Activated naive CD4-positive, alpha-beta T cell treated with anti-CD3 and anti-CD28 coated beads, Interleukin-2, amount 50 U/mL, for 24 hours (primary cell): ENCODE results near the gene TIMP1.
A peak's percentile ranks its signal among the peaks of the same experiment; 100 is the strongest.
"Not testable (repeated sequence)": the region's sequence is repeated elsewhere in the genome, so short reads cannot be mapped to it uniquely, and the experiment has no call there.

Experiments used
- H3K27ac Mint-ChIP-seq: one replicate; pipeline ENCODE4 v1.8.0; 2021; ENCODE audit warnings: mild to moderate bottlenecking, mixed read lengths
- H3K27me3 Mint-ChIP-seq: one replicate; pipeline ENCODE4 v1.8.0; 2021; ENCODE audit warnings: mixed read lengths
- H3K36me3 Mint-ChIP-seq: one replicate; pipeline ENCODE4 v1.8.0; 2021; ENCODE audit warnings: mixed read lengths
- H3K4me1 Mint-ChIP-seq: one replicate; pipeline ENCODE4 v1.8.0; 2021; ENCODE audit warnings: mixed read lengths
- H3K4me3 Mint-ChIP-seq: one replicate; pipeline ENCODE4 v1.8.0; 2021; ENCODE audit warnings: mild to moderate bottlenecking, mixed read lengths
- H3K9me3 Mint-ChIP-seq: one replicate; pipeline ENCODE4 v1.8.0; 2021; ENCODE audit warnings: mixed read lengths

The TIMP1 gene

GRCh38 chrX:47585273-47585672 is 3.0 kb downstream of the TIMP1 start:
- H3K9me3 Mint-ChIP-seq = no peaks in the 10 kb centered on the region
- peaks cover 30% of the 10 kb centered on the region for H3K4me1 Mint-ChIP-seq
- no peaks in the 10 kb centered on the region for H3K36me3 Mint-ChIP-seq
- no peak overlapping the region for H3K4me3 Mint-ChIP-seq
- no peaks in the 10 kb centered on the region for H3K27me3 Mint-ChIP-seq
- H3K27ac Mint-ChIP-seq = no peak overlapping the region

- Mint-ChIP-seq H3K9me3 (no peaks in the 10 kb centered on the region), H3K27me3 (no peaks in the 10 kb centered on the region), H3K27ac (no peak overlapping the region), H3K4me3 (no peak overlapping the region), H3K36me3 (no peaks in the 10 kb centered on the region), H3K4me1 (peaks cover 27% of the 10 kb centered on the region)
Observed at GRCh38 chrX:47586043-47586787, 4.0 kb downstream of the TIMP1 start.

- Mint-ChIP-seq H3K9me3 (no peaks in the 10 kb centered on the region), H3K27me3 (no peaks in the 10 kb centered on the region), H3K36me3 (no peaks in the 10 kb centered on the region), H3K27ac (no peak overlapping the region), H3K4me3 (no peak overlapping the region), H3K4me1 (peaks cover 16% of the 10 kb centered on the region)
Observed at GRCh38 chrX:47587091-47587891, 5.1 kb downstream of the TIMP1 start.

GRCh38 chrX:47587906-47588735 is 5.9 kb downstream of the TIMP1 start:
- no peak overlapping the region for H3K4me3 Mint-ChIP-seq
- H3K27me3 Mint-ChIP-seq = no peaks in the 10 kb centered on the region
- no peak overlapping the region for H3K27ac Mint-ChIP-seq
- peaks cover 14% of the 10 kb centered on the region for H3K4me1 Mint-ChIP-seq
- no peaks in the 10 kb centered on the region for H3K9me3 Mint-ChIP-seq
- H3K36me3 Mint-ChIP-seq = no peaks in the 10 kb centered on the region

GRCh38 chrX:47590984-47591383 is 8.7 kb downstream of the TIMP1 start:
- no peaks in the 10 kb centered on the region for H3K36me3 Mint-ChIP-seq
- no peaks in the 10 kb centered on the region for H3K9me3 Mint-ChIP-seq
- peaks cover 10% of the 10 kb centered on the region for H3K4me1 Mint-ChIP-seq
- no peaks in the 10 kb centered on the region for H3K27me3 Mint-ChIP-seq
- no peak overlapping the region for H3K4me3 Mint-ChIP-seq
- H3K27ac Mint-ChIP-seq = no peak overlapping the region

GRCh38 chrX:47593522-47593921 is 11.3 kb downstream of the TIMP1 start:
- Mint-ChIP-seq H3K4me1 (peaks cover 21% of the 10 kb centered on the region), H3K27me3 (no peaks in the 10 kb centered on the region)

GRCh38 chrX:47595716-47596251 is 13.5 kb downstream of the TIMP1 start:
- no peaks in the 10 kb centered on the region for H3K9me3 Mint-ChIP-seq
- peak overlapping the region; percentile 77 for H3K27ac Mint-ChIP-seq
- H3K27me3 Mint-ChIP-seq = no peaks in the 10 kb centered on the region
- peaks cover 5% of the 10 kb centered on the region for H3K36me3 Mint-ChIP-seq
- peaks cover 21% of the 10 kb centered on the region for H3K4me1 Mint-ChIP-seq
- no peak overlapping the region for H3K4me3 Mint-ChIP-seq

More at GRCh38 chrX:47593522-47593921, 11.3 kb downstream of the TIMP1 start:
- Mint-ChIP-seq H3K9me3 (no peaks in the 10 kb centered on the region), H3K36me3 (peaks cover 5% of the 10 kb centered on the region), H3K27ac (no peak overlapping the region), H3K4me3 (no peak overlapping the region)

- Mint-ChIP-seq H3K36me3 (peaks cover 5% of the 10 kb centered on the region), H3K27ac (peak overlapping the region; percentile 77), H3K4me1 (peaks cover 21% of the 10 kb centered on the region), H3K27me3 (no peaks in the 10 kb centered on the region), H3K4me3 (no peak overlapping the region), H3K9me3 (no peaks in the 10 kb centered on the region)
Observed at GRCh38 chrX:47596256-47596655, 14.0 kb downstream of the TIMP1 start.

- Mint-ChIP-seq H3K27ac (peak overlapping the region; percentile 91), H3K4me3 (no peak overlapping the region), H3K36me3 (peaks cover 5% of the 10 kb centered on the region), H3K27me3 (no peaks in the 10 kb centered on the region), H3K4me1 (peaks cover 21% of the 10 kb centered on the region), H3K9me3 (no peaks in the 10 kb centered on the region)
Observed at GRCh38 chrX:47597222-47597621, 15.0 kb downstream of the TIMP1 start.

- not testable (repeated sequence) for H3K27me3 Mint-ChIP-seq, H3K36me3 Mint-ChIP-seq, H3K27ac Mint-ChIP-seq, H3K9me3 Mint-ChIP-seq, H3K4me1 Mint-ChIP-seq, H3K4me3 Mint-ChIP-seq
Observed at GRCh38 chrX:47603125-47603524, 20.9 kb downstream of the TIMP1 start.

GRCh38 chrX:47605024-47605423 is 22.8 kb downstream of the TIMP1 start:
- no peaks in the 10 kb centered on the region for H3K4me1 Mint-ChIP-seq
- no peaks in the 10 kb centered on the region for H3K36me3 Mint-ChIP-seq
- H3K4me3 Mint-ChIP-seq = no peak overlapping the region
- H3K9me3 Mint-ChIP-seq = no peaks in the 10 kb centered on the region
- H3K27me3 Mint-ChIP-seq = no peaks in the 10 kb centered on the region
- no peak overlapping the region for H3K27ac Mint-ChIP-seq

- Mint-ChIP-seq H3K36me3 (no peaks in the 10 kb centered on the region), H3K27ac (no peak overlapping the region), H3K9me3 (no peaks in the 10 kb centered on the region), H3K27me3 (no peaks in the 10 kb centered on the region), H3K4me3 (no peak overlapping the region), H3K4me1 (no peaks in the 10 kb centered on the region)
Observed at GRCh38 chrX:47607091-47607490, 24.9 kb downstream of the TIMP1 start.

- Mint-ChIP-seq H3K27ac (no peak overlapping the region), H3K27me3 (no peaks in the 10 kb centered on the region), H3K36me3 (no peaks in the 10 kb centered on the region), H3K4me3 (no peak overlapping the region), H3K4me1 (no peaks in the 10 kb centered on the region), H3K9me3 (no peaks in the 10 kb centered on the region)
Observed at GRCh38 chrX:47608130-47608810, 26.0 kb downstream of the TIMP1 start.

- Mint-ChIP-seq H3K4me3 (no peak overlapping the region), H3K27me3 (no peaks in the 10 kb centered on the region), H3K27ac (no peak overlapping the region), H3K9me3 (no peaks in the 10 kb centered on the region), H3K36me3 (no peaks in the 10 kb centered on the region), H3K4me1 (no peaks in the 10 kb centered on the region)
Observed at GRCh38 chrX:47610511-47610910, 28.3 kb downstream of the TIMP1 start.

GRCh38 chrX:47611489-47611888 is 29.3 kb downstream of the TIMP1 start:
- Mint-ChIP-seq H3K4me1 (no peaks in the 10 kb centered on the region), H3K27ac (no peak overlapping the region), H3K4me3 (no peak overlapping the region), H3K9me3 (no peaks in the 10 kb centered on the region), H3K36me3 (no peaks in the 10 kb centered on the region), H3K27me3 (no peaks in the 10 kb centered on the region)
